ENCODE results near the gene PCGF3.

PCGF3 gene

DNA sequence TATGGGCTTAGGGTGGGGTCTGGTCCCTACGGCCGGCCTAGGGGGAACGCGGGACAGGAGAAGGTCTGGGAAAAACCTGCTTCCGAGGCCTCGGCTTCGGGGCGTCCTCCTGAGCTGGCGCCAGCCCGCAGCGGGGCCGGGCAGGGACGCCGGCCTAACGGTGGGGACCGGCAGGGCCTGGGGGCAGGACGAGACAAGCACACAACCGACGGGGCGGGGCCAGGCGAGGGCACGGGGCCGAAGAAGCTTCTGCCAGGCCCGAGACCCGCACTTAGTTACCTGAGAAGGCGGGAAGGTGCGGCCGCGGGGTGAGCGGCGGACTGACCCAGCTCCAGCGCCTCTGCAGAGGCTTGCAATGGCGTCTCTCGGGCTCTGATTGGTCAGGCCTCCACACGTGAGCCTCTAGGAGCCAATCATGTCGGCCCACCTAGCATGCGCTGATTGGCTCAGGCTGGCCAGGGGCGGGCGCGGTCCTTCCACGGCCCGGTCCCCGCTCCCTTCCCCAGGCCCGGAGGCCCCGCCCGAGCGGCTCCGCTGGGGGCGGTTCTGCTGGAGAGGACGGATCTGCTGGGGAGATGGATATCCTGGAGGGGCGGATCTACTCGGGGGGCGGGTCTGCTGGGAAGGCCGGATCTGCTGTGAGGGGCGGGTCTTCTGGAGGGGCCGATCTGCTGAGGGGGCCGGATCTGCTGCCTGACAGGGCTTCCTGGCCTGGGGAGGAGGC, 76.0 kb downstream of the PCGF3 start:
- DNase-seq (ENCODE audit: low read depth in 2 of 2), result peak; percentile 99

DNA sequence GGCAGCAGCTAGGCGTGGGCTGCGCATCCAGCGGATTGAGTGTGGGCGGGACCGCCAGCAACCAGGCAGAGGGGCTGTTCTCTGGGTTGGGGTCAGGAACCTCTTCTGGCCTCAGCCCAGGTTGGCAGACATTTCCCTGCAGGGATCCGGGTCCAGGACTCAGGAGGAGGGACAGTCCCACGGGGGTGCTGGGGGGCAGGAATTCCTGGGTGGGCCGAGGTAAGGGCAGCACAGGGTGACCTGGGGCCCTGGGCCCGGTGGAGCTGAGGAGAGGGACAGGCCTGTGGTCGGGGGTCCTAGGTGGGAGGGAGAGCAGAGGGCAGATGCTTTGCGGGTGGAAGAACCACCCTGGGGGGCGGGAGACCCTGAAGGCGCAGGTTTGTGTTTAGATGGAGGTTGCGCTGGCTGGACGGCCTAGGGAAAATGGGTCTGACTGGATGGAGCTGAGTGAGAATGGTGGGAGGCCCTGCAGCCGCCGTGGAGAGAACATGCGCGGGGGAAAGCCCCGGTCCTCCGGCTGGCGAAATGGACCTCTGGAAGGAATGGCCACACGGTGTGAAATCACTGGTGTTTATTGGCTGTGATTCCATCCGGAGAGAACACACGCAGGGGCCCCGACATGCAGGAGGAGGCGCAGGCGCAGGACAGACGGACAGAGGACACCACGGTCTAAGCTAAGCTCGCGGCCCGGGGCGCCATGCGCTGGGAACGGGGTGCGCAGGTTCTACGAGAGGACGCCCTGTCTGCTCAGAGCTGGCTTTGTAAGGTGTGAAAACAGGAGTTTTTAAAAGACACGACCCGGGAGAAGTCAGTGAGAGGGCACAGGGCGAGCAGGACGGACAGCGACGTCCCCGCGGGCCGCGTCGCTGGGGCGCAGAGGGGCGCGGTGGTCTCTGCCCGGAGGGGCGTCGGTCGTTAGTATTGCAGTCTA, 79.0 kb downstream of the PCGF3 start:
- DNase-seq (ENCODE audit: low read depth in 2 of 2), result no peak

DNA sequence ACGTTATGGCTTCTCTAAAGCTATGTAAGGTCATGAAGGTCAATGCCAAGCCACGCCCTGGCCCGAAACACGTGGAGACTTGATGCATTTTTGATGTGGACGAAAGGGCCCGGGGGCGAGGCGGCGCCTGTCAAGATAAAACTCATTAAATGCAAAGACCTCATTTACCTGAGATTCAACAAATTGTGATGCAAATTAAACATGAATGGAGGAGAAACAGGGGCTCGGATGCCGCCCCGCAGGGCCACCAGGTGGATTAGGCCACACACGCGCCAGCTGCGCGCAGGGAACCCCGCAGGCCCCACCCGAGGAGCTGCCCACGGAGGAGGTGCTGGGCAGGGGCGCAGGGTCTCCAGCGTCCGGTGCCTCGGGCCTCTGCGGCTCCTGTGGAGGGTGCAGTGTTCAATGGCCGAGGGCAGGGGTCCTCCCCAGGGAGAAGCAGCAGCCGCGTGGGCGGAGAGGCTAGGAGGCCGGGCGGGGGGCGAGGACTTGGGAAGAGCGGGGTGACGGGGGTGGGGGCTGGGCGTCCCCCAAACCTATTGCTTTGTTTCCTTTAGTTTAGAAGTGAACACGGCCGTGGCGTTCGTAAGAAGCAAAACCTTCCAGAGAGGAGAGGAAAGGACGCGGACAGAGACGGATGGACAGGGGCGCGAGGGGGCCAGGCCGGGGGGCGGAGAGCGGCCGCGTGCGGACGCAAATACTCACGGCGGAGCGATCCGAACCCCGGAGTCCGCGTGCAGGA, 79.9 kb downstream of the PCGF3 start:
- DNase-seq (ENCODE audit: low read depth in 2 of 2), result no peak

DNA sequence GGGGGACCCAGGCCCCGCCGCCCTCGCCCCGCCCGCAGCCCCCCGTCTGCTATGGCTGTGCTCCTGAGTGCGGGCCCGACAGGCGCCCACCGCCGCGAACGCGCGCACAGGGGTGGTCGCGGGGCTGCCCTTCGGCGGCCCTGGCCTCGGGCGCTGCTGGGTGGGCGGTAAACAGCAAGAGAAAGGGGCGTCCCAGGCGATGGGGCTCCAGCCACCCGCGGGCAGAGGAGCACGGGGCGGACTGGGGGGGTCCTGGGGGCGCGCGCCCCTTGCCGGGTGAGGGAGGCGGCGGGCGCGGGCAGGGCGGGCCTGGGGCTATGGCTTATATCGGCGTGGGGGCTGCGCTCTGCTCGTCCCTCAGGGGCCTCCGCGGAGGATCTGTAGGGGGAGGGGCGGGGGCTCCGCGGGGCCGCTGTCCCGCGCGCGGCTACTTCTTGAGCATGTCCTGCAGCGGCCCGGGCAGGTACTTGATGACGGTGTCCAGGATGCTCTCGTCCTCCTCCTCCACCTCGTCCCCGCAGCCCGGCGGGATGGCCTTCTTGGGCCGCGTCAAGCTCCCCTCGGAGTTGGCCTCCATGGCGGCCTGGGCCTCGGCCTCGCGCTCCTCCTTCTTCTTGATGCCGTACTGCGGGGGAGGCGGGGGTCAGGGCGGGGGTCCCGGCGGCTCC, 80.6 kb downstream of the PCGF3 start:
- no peak for DNase-seq (ENCODE audit: low read depth in 2 of 2)

DNA sequence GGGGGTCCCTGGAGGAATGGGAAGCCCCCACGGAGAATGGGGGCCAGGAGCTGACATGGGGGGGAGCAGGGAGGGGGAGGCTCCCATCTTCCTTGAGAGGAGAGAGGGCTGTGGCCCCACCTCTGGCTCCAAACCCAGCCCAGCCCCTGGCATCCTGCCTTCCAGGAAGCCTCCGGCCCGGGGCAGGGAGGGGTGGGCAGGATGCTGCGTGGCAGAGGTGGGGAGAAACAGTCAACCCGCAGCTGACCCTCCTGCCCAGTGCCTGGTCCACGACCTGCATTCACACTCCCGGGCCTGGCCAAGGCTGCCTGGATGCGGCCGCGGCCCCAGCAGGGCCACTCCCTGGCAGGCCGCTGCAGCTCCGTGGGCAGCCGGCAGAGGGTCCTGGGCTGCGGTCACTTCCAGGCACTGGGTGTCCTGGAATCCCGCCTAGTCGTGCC, 81.2 kb downstream of the PCGF3 start:
- DNase-seq (ENCODE audit: low read depth in 2 of 2), result no peak

DNA sequence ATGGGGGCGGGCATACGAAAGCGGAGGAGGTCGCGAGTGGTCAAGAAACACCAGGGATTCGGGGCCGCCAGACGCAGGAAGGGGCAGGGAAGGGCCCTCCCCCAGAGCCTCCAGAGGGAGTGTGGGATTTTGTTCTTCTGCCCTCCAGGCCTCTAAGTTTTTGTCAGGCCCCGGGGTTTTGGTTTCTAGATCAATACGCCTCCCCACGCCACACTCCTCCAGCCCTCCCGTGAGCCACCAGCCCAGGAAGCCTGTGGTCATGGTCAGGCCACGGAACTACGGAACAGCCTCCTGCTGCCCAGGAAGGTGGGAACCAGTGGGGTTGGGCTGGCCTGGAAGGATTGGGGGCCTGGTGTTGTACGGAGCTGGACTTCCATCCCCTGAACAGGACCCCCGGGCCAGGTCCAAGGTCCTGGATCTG, 81.9 kb downstream of the PCGF3 start:
- DNase-seq (ENCODE audit: low read depth in 2 of 2), result no peak

DNA sequence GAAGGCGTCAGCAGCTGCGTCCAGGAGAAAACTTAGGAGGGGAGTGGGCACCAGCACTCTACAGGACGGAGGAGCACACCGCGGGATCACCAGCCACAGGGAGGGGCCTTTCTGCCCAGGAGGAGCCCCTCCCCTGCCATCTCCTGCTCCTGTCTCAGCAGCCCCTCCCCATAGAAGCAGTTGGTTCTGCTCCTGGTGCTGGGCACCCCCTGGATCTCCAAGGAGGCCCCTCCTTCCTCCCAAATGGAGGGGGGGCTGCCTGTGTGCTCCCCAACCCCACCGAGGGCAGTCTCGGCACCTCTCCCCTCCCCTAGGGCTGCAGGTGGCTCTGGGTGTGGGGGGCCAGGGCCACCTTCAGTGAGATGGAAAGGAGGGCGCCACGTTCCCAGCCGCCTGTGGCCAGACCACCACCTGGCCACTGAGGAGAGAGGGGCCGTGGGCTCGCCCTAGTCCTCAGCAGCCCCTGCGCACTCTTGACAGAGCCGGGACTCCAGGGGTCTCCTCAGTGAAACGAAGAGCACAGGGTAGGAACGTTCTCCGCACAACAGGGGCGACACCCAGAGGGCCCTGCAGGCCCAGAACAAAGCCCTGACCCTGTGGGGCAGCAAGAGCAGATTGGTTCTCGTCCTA, 82.5 kb downstream of the PCGF3 start:
- DNase-seq (ENCODE audit: low read depth in 2 of 2), result no peak

DNA sequence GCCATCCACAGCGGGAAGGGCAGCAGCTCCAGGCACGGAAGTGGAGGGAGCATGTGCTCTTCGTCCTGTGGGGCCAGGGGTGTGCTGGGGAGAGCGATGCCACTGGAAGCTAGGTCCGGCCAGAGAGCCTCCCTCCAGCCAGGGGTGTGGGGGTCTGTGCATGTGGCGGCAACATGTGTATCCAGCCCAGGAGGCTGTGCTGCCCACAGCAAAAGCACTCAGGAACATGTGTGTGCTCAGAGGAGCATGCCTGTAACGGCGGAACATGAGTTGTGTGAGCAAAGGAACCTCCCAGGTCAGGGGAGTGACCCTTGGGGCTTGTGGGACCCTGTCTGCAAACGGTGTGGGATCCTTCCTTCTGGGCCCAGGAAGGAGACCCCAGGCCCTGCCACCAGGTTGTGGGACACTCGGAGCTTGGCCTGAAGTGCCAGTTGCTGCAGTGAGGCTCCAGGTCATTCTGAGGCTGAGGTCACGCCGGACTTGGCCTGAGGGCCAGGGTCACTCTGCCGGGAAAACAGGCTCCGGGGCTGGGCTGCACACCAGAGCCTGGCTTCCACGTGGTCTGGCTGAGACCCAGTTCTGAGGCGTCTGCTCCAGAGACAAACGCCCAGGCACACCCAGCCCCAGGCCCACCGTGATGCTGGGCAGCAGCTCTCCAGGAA, 83.1 kb downstream of the PCGF3 start:
- no peak for DNase-seq (ENCODE audit: low read depth in 2 of 2)

DNA sequence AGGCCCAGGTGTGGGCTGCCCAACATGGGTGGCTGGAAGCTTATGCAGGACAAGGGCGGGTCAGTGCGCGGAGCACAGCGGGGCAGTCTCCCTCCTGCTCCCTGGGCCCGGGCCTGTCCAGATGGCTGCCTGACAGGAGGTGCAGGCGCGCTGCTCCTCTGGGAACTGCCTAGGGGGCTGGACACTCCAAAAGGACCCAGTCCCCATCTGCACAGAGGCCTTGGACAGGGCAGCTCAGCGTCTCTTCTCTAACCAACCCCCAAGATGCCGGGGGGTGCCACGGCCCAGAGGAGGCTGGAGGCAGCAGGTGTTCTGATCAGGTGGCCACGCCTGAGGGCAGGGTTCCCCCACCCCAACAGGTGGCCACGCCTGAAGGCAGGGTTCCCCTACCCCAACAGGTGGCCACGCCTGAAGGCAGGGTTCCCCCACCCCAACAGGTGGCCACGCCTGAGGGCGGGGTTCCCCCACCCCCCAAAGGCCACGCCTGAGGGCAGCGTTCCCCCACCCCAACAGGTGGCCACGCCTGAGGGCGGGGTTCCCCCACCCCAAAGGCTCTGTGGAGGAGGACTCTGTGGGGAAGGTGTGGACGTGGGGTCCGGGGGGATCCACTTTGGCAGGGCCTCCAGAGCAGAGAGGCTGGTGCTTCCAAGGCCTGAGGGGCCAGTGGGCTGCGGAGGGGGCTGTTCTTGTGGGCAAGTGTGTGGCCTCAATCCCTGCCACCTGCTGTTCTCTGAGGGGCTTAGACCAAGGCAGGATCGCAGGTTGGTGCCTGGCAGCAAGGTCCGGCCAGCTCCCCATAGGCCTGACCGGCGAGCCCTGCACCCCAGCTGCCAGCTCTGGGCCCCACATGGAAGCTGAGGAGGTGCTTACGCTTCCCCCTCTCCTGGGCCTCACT, 84.2 kb downstream of the PCGF3 start:
- no peak for DNase-seq (ENCODE audit: low read depth in 2 of 2)

DNA sequence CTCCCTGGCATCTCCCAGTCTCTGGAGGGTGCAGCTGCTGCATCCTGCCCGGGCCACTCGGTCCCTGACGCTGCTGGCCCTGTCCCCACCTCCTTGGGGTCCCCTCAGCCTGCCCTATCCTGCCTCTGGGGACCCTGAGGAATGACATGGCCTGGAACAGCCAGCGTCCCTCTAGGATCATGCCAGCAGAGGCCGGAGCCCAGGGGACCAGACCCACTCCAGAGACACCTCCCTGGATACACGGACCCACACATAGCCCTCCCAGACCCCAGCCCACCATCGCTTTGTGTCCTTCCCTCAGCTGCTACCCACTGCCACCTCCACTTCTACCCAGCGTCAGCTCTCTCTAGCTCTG, 84.8 kb downstream of the PCGF3 start:
- DNase-seq (ENCODE audit: low read depth in 2 of 2), result no peak

DNA sequence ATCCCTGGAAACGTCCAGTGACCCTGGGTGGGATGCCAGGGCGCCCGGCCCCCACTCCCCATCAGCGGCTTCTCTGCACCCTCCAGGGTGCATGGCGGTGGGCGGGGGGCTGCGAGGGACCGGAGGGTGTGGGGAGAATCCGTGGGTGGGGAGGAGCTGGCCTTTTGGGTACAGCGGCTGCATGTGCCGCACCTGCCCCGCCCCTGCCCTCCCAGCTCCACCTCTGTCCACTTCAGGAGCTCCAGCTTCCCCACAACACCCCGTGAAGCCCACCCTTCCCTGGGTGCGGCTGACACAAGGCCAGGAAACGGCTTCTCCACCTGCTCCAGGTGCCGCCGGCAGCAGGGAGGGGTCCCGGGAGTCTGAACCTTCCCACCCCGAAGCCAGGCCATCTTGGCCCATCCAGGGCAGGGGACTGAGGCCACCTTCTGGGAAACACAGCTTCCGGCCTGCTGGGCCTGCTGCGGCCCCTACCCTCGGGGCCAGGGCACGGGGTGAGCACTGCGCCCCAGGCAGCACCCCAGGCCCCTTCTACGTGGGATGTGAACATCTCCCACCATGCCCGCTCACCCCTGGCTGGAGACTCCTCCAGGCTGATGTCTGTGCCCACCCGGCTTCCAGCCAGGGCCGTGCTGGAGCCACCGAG, 85.7 kb downstream of the PCGF3 start:
- DNase-seq (ENCODE audit: low read depth in 2 of 2), result no peak

DNA sequence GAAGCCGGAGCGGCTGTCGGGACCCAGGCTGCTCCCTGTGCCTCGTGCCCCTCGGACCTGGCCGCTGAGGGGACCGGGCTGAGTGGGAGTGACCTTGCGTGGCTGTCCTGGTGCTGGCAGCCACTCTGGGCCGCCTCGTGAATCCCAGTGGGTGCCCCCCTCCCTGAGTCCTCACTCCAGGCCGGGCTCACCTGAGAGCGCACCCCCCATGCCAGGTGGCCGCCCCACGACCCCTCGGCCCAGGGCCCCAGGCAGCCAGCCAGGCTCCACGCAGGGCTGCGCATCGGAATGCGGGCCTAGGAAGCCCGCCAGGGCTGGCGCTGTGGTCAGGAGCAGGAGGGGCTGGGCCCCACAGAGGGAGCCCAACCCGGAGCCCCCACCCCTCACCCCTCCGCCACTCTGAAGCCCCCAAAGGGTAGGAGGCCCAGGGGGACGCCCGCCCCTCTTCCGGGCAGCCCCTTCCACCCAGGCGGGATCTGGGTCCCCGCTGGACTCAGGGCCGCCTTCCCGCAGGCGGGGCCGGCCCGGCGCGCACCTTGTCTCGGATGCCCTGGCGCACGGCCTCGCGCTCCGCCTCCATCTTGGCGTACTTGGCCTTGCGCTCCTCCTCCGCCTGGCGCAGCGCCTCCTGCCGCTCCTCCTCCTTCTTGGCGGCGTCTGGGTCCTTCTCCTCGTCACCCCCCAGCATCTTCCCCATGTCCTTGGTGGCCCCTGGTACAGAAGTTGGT, 86.4 kb downstream of the PCGF3 start:
- no peak for DNase-seq (ENCODE audit: low read depth in 2 of 2)

DNA sequence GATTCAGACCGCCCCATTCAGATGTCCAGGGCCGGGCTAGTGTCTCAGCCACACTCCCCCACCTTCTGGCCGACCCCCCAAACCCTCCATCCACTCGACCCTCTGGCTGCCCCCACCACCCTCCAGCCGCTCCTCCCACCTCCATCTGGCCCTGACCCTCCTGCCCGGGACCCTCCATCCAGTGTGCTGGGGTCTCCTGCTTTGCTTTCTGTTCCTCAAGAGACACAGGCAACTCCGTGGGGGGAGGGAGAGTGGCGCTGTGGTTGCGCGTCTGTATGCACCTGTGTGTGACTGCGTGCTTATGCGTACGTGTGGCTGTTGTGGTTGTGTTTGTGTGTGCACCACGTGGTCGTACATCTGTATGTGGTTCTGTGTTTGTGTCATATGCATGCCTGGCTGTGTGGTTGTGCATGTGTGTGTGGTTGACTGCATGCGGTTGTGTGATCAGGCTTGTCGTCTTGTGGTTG, 87.0 kb downstream of the PCGF3 start:
- no peak for DNase-seq (ENCODE audit: low read depth in 2 of 2)

DNA sequence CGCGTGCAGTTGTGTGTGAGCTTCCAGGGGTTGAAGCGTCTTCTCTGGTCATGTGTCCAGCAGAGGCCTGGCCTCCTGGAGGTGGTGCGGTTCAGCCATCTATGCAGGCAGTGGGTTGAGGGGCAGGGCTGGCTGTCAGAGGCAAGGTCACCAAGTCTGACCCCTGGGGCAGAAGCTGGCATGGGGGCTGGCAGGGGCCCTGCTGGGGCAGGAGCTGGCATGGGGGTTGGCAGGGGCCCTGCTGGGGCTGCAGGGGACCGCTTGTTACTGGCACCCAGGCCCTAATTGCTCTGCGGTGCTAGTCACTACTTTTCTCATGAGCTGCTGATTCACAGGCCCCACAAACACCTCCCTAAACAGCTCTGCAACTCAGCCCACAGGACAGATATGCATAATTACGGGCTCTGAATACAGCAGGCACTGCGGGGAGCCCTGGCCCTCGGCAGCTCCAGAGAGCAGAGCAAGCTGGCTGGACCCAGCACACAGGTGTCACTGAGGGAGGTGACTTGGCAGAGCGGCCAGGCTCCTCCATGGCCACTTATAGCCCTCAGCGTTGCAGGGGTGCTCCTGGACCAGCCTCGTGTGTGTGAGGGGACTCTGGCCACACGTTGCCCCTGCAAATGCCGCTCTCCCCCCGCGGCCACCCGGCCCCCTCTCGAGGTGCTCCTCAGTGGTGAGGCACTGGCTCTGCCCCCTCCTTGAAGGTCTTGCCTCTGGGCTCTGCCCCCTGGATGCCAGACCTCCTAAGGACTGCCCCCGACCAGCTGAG, 87.6 kb downstream of the PCGF3 start:
- DNase-seq (ENCODE audit: low read depth in 2 of 2), result no peak

DNA sequence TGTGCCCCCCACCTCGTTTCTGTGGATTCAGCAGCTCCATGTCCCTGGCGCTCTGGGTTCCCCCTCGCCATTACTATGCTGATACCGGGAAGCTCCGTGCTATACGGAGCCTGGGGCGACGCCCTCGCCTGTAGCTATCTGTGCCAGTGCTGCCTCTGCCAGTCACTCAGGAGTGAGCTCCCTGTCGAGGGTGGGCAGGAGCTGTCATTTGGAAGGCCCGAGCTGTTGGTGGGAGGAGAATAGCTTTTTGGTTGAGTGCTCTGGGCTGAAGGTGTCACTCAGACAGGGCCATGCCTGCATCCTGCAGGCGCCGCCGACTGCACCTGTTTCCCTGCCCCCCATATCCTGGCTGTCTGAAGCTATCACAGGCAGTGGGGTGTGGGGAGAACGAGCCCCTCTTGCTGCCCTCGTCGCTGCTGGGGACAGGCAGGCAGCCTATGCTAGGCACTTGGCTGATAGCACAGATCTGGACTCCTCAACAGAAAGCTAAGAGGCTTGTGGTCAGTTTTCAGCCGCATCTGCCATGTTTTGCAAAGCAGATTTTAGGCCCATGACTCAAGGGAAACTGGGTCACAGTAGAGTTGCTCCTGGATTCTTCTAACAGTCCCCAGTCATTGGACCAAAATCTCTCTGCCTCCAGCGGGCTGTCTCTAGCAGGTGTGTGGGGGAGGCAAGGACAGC, 88.4 kb downstream of the PCGF3 start:
- DNase-seq (ENCODE audit: low read depth in 2 of 2), result no peak

DNA sequence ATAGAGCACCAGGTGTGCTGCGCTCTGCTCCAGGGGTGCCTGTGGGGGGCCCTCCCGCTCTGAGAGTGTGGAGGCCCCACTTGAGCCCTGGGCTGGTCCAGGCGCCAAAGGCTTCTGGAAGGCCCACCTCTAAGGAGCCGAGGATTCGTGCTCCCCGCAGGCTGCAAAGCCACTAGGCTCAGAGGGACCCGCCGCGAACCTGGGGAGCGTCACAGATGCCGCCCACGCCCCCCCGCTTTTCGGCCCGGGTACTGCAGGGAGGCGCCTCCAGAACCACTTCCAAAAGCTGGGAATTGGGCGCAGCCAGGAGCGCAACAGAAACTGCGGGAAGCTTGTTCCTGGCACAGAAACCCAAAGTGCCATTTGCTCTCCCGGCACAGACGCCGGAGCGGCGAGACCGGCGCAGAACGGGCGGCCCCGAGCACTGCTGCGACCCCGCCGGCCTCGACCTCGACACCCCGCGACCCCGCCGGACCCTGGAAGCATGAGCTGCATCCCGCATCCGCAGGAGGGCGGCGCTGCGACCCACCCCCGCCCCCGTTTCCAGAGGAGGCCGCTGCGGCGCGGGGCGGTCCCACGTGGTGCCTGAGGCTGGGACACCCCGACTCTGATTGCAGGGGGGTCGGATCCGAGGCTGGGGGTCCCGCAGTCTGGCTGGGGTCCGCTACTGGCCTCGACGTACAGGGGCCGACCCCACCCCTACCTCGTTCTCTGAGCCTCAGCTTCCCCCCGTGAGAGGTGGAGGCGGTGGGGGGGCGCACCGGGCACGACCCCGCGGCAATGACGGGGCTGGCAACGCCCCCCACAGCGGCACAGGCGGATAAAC, 89.5 kb downstream of the PCGF3 start:
- DNase-seq (ENCODE audit: low read depth in 2 of 2), result no peak

Data from stimulated activated CD8-positive, alpha-beta memory T cell treated with anti-CD3 and anti-CD28 coated beads, Interleukin-15, amount 100 ng/mL, for 48 hours (primary cell).